PC-3 (cell line): ENCODE measurements around the gene RAB44.

Experiments
- CTCF ChIP-seq: fragments of 300-600 bp; sonication (generic); conservative IDR thresholded peaks from 2 replicates; pipeline ENCODE4 v1.5.1; 2017; ENCODE audit warnings: antibody characterized with exemption, low read depth, mild to moderate bottlenecking, low read length
- EZH2 ChIP-seq: fragments of 300-600 bp; sonication (generic); IDR thresholded peaks from one replicate; pipeline ENCODE4 v1.6.1; 2017; ENCODE audit warnings: antibody characterized with exemption, mild to moderate bottlenecking, low read length; ENCODE audit not compliant: unreplicated experiment
- EZH2phosphoT487 ChIP-seq: fragments of 300-600 bp; sonication (generic); IDR thresholded peaks from 2 replicates; pipeline ENCODE4 v1.6.1; 2018; ENCODE audit warnings: mild to moderate bottlenecking, antibody characterized with exemption, low read length, borderline replicate concordance

GRCh38 chr6:36745836-36746235 is 48.2 kb downstream of the RAB44 start:
- TF ChIP-seq CTCF (no peak), EZH2 (no peak), EZH2phosphoT487 (no peak)
